Ectodermal cell (in vitro differentiated cells): ENCODE measurements around the gene IGDCC3.

Source experiments
- H3K27ac ChIP-seq: 2 replicates; pipeline ENCODE4 v1.7.0; 2013; ENCODE audit warnings: mild to moderate bottlenecking, low read depth, low read length; ENCODE audit not compliant: insufficient read depth, poor library complexity, severe bottlenecking
- H3K27me3 ChIP-seq: 2 replicates; pipeline ENCODE4 v1.7.0; 2013; ENCODE audit warnings: mild to moderate bottlenecking, low read length; ENCODE audit not compliant: insufficient read depth, control insufficient read depth, poor library complexity, severe bottlenecking
- H3K36me3 ChIP-seq: one replicate; pipeline ENCODE4 v1.7.0; 2013; ENCODE audit warnings: low read length; ENCODE audit not compliant: control insufficient read depth, insufficient read depth
- H3K4me1 ChIP-seq: one replicate; pipeline ENCODE4 v1.7.0; 2013; ENCODE audit warnings: low read length; ENCODE audit not compliant: control insufficient read depth, insufficient read depth
- H3K4me3 ChIP-seq: 2 replicates; pipeline ENCODE4 v1.7.0; 2013; ENCODE audit warnings: low read depth, low read length, control low read depth; ENCODE audit not compliant: insufficient read depth
- H3K9me3 ChIP-seq: 2 replicates; pipeline ENCODE4 v1.7.0; 2013; ENCODE audit warnings: mild to moderate bottlenecking, low read length, moderate library complexity; ENCODE audit not compliant: control insufficient read depth
- WGBS, 2 experiments: methylation state at CpG; one replicate each; pipeline ENCODE4 v1.1.7; 2013; ENCODE audit warnings: missing lambda C conversion rate in 2 of 2; 5-methylcytosine and 5-hydroxymethylcytosine counted together

The IGDCC3 gene

DNA sequence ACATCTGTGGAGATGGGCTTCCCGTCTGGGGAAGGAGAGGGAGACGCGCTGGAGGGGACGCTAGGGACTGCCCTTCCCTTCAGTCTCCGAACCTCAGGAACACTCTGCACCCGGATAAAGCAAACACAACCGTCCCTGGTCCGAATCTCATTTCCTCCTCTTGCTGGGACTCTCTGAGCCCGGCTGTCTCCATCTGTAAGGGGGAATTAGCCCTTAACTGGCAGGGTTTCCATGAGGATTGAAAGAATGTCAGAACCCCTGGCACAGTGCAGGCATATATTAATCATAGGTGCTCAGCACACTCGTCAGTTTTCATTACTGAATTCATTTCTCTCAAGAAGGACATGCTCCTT, 19.1 kb upstream of the IGDCC3 start:
- Histone ChIP-seq H3K36me3 (peaks cover 10% of the 10 kb centered on the region), H3K27me3 (peaks cover 17% of the 10 kb centered on the region), H3K27ac (no peak overlapping the region), H3K4me1 (peaks cover 10% of the 10 kb centered on the region), H3K4me3 (no peak overlapping the region), H3K9me3 (no peaks in the 10 kb centered on the region)
- WGBS, 2 experiments: 86 to 87% methylated on average over 10 of the region's 10 CpGs

DNA sequence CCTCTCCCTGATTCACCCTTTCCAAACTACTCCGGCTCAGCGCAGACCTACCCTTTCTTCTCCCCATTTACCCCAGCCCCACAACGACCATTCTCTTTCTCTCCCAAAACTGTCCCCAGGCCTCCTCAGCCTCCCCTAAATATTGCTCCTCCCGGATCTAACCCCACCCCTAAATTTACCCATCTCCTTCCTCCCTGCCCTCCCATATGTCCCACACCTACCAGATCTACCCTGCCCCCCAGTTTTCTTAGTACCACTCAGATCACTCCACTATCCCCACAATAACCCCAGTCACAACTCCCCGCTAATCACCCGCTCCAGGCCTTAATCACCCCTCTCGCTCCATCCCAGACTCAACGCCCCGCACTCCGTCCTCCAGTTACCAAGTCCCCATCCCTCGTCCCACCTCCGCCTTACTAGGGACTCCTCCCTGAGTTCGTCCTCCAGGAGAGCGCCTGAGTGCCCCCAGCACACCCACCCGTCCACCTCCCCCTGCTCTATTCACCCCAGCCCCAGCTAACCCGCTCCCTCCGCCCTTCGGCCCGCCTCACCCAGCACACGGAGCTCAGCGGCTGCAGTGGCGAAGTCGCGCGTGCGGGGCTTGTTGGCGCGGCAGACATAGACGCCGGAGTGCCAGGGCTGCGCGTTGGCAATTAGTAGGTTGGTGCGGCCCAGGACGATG, 18.6 kb upstream of the IGDCC3 start:
- Histone ChIP-seq H3K27me3 (peaks cover 17% of the 10 kb centered on the region), H3K4me3 (no peak overlapping the region), H3K9me3 (no peaks in the 10 kb centered on the region), H3K27ac (no peak overlapping the region), H3K4me1 (peaks cover 6% of the 10 kb centered on the region), H3K36me3 (peaks cover 10% of the 10 kb centered on the region)
- 81 to 86% methylated on average over 34 of the region's 34 CpGs for WGBS, 2 experiments

DNA sequence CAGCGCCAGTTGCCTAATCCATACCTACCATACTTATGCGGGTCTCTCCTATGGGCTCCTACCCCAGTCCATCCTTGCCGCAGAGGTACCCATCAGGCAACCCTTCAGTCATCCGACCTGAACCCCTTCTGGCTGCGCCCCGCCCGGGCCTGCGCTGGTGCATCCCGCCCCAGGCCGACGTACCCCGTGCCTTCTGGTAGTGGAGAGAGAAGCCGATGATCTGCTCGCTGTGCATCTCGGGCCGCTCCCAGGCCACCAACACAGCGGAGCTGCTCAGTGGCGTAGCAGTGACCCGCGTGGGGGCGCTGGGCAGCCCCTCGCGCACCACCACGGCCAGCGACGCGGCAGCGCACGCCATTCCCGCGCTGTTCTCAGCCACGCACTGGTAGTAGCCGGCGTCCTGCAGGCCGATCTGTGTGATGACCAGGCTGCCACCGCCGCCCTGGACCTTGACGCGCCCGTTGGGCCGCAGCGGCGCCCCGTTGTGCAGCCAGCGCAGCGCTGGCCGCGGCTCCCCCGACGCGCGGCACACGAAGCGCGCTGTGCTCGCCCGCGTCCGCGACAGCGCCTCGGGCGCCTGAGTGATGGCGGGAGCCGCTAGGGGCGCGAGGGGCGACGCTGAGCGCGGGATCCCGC, 17.9 kb upstream of the IGDCC3 start:
- Histone ChIP-seq H3K27me3 (peaks cover 17% of the 10 kb centered on the region), H3K4me1 (no peaks in the 10 kb centered on the region), H3K36me3 (peaks cover 10% of the 10 kb centered on the region), H3K4me3 (no peak overlapping the region), H3K27ac (no peak overlapping the region), H3K9me3 (no peaks in the 10 kb centered on the region)
- WGBS, 2 experiments: 81% methylated on average over 72 of the region's 72 CpGs

DNA sequence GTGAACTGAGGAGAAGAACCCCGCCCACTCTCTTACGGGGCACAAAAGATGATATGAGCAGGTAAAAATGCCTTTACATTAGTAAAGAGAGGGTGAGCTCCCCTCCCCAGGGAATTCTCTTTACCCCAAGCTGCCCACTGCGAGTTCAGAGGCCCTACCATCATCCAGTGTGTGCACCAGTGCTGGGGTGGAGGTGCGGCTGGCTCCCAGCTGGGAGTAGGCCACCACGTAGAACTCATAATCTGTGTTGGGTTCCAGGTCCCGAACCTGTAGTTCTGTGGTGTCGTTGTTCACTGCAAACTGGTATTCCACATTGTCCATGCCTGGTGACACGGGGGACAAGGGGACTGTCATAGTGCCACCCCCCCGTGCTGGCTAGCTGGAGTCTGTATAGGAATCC, 17.1 kb upstream of the IGDCC3 start:
- H3K27me3 ChIP-seq: peaks cover 17% of the 10 kb centered on the region
- no peak overlapping the region for H3K27ac ChIP-seq
- WGBS, 2 experiments: 97 to 98% methylated on average over 9 of the region's 9 CpGs
- H3K4me3 ChIP-seq: no peak overlapping the region
- H3K4me1 ChIP-seq: no peaks in the 10 kb centered on the region
- H3K36me3 ChIP-seq: peaks cover 10% of the 10 kb centered on the region
- no peaks in the 10 kb centered on the region for H3K9me3 ChIP-seq

DNA sequence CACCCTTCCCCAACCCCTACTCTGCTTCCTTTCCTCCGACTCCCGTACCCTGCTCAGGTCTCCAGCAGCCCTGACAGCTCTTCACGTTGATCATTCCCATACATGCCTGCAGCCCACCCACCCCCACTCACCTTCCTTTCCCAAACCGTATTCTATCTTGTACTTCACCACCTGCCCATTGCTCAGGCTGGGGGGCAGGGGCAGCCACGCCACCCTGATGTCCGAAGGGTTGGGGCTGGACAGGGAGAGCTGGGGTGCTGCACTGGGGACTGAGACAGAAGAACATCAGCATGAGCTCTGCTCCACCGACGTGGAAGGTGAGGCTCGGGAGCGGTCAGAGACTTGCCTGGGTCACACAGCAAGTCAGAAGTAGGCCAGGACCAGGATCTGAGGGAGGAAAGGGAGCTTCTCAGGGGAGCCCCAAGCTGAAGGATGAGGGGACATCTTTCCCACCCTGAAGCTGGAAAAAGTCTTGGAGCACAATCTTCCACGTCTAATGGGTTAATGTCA, 16.5 kb upstream of the IGDCC3 start:
- WGBS, 2 experiments: 96 to 97% methylated on average over 11 of the region's 11 CpGs
- Histone ChIP-seq H3K27ac (no peak overlapping the region), H3K9me3 (no peaks in the 10 kb centered on the region), H3K36me3 (peaks cover 10% of the 10 kb centered on the region), H3K4me3 (no peak overlapping the region), H3K27me3 (peaks cover 17% of the 10 kb centered on the region), H3K4me1 (no peaks in the 10 kb centered on the region)

DNA sequence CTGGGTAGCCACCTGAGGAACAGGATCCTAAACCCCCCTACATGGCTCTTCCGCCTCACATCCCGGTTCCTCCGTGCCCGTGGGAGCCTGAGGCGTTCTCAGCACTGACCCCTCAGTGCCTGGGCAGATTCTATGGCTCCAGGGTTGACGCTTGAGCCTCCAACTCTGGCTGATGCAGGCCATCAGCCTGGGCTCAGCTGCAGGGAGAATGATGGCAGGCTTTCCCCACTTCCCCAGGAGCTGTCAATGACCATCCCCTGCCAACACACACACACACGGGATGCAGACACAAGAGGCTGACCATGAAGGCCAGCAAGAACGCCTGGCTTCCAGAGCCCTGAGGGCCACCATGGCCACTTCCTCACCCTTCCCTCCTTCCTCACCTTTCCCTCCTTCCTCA, 15.8 kb upstream of the IGDCC3 start:
- Histone ChIP-seq H3K27me3 (peaks cover 17% of the 10 kb centered on the region), H3K9me3 (no peaks in the 10 kb centered on the region), H3K4me3 (no peak overlapping the region), H3K4me1 (no peaks in the 10 kb centered on the region), H3K36me3 (peaks cover 14% of the 10 kb centered on the region), H3K27ac (no peak overlapping the region)
- 95 to 96% methylated on average over 8 of the region's 8 CpGs for WGBS, 2 experiments

DNA sequence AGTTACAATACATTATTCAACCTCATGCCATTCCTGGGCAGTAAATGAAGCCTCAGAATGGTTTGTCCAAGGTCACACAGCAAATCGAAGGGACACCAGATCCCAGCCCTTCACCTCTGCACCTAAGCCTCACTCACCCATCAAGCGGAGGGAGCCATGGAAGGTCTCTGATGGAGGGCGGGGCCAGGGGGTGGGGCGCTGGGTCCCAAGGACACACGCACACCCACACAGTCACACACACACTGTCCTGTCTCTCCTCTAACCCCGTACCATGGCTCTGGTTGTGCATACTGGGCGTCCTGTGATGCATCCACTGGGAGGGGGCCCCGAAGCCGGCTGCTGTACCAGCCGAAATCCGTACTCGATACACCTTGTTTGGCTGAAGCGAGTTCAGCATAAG, 15.3 kb upstream of the IGDCC3 start:
- WGBS, 2 experiments: 93 to 95% methylated on average over 13 of the region's 13 CpGs
- H3K4me3 ChIP-seq: no peak overlapping the region
- peaks cover 14% of the 10 kb centered on the region for H3K36me3 ChIP-seq
- H3K27me3 ChIP-seq: peaks cover 17% of the 10 kb centered on the region
- no peaks in the 10 kb centered on the region for H3K9me3 ChIP-seq
- no peak overlapping the region for H3K27ac ChIP-seq
- H3K4me1 ChIP-seq: no peaks in the 10 kb centered on the region

DNA sequence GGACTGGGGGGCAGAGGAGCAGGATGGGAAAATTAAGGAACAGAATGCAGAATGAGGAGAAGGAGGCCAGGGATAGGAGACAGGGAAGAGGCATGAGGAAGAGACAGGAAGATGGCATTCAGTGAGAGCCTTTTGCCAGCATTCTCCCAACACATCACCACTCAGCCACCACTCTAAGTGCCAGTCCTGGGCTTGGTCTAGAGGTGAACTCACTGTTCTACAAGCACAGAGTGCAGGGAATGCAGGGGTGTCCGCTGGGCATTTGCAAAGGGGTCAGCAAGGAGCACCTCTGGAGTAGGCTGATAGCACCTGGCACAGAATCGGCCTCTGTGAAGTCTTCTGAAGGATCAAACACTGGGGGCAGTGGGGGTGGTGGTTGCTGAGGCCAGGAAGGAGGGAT, 14.6 kb upstream of the IGDCC3 start:
- H3K36me3 ChIP-seq: peaks cover 14% of the 10 kb centered on the region
- no peak overlapping the region for H3K4me3 ChIP-seq
- WGBS, 2 experiments: 95 to 99% methylated on average over 2 of the region's 2 CpGs

DNA sequence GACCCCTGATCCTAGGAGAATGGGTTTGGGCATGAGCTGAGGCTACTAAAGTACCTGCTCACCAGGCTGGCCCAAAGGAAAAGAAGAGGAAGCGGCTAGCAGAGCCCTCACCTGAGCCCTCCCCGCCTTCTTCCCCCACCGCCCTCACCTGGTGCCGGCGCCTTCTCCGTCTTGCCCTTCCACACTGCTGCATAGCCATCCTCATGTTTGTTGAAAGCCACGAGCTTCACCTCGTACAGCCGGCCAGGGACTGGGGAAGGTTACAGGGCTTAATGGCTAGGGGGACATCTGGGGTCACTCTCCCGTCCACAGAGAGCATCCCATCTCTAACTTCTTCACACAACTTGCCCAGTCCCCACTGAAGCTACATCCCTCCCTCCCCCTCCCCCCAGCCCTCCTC, 13.9 kb upstream of the IGDCC3 start:
- peaks cover 13% of the 10 kb centered on the region for H3K27me3 ChIP-seq
- H3K4me1 ChIP-seq: no peaks in the 10 kb centered on the region
- peaks cover 14% of the 10 kb centered on the region for H3K36me3 ChIP-seq
- WGBS, 2 experiments: 88 to 95% methylated on average over 10 of the region's 10 CpGs
- no peaks in the 10 kb centered on the region for H3K9me3 ChIP-seq
- H3K27ac ChIP-seq: no peak overlapping the region
- no peak overlapping the region for H3K4me3 ChIP-seq

More for the DNA sequence above, 14.6 kb upstream of the IGDCC3 start:
- Histone ChIP-seq H3K27ac (no peak overlapping the region), H3K27me3 (peaks cover 17% of the 10 kb centered on the region), H3K4me1 (no peaks in the 10 kb centered on the region), H3K9me3 (no peaks in the 10 kb centered on the region)

DNA sequence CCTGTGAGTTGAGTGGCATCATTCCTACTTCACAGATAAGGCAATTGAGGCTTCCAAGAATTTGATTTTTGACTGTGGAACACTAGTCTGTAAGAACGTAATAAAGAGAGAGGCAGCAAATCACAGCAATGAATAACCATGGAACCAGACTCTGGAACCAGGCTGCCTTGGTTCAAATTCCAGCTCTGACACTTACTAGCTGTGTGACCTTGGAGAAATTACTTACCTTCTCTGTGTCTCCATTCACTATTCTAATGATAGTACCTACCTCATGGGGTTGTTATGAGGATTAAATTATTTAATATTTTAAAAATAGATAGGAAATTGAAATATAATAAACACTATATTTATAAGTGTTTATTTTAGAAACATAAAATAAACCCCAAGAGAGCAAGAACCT, 12.6 kb upstream of the IGDCC3 start:
- no peaks in the 10 kb centered on the region for H3K9me3 ChIP-seq
- peaks cover 4% of the 10 kb centered on the region for H3K4me1 ChIP-seq
- peaks cover 14% of the 10 kb centered on the region for H3K36me3 ChIP-seq
- no peak overlapping the region for H3K4me3 ChIP-seq
- peaks cover 1% of the 10 kb centered on the region for H3K27me3 ChIP-seq
- 96 to 100% methylated on average over 1 of the region's 1 CpG for WGBS, 2 experiments
- no peak overlapping the region for H3K27ac ChIP-seq
